GM21717 (cell line): ENCODE measurements around the gene LANCL2.
"Not testable (repeated sequence)": the region's sequence is repeated elsewhere in the genome, so short reads cannot be mapped to it uniquely, and the experiment has no call there.

Experiments used
- ATAC-seq: cut with Tn5 transposase; IDR thresholded peaks from one replicate; pipeline ENCODE4 v1.9.1; 2021; ENCODE audit warnings: mild to moderate bottlenecking, moderate library complexity; ENCODE audit not compliant: unreplicated experiment

LANCL2 gene

GRCh38 chr7:55469271-55469681, 104.1 kb downstream of the LANCL2 start:
- ATAC-seq: no peak

- ATAC-seq: no peak
Observed at GRCh38 chr7:55469721-55470120, 104.6 kb downstream of the LANCL2 start.

- no peak for ATAC-seq
Observed at GRCh38 chr7:55470261-55470660, 105.1 kb downstream of the LANCL2 start.

- not testable (repeated sequence) for ATAC-seq
Observed at GRCh38 chr7:55471594-55471993, 106.5 kb downstream of the LANCL2 start.

- ATAC-seq: not testable (repeated sequence)
Observed at GRCh38 chr7:55472406-55472805, 107.3 kb downstream of the LANCL2 start.

- no peak for ATAC-seq
Observed at GRCh38 chr7:55472928-55473725, 108.0 kb downstream of the LANCL2 start.

- no peak for ATAC-seq
Observed at GRCh38 chr7:55473932-55474331, 108.8 kb downstream of the LANCL2 start.

GRCh38 chr7:55474944-55475854, 110.1 kb downstream of the LANCL2 start:
- ATAC-seq: no peak

GRCh38 chr7:55475855-55476803, 111.0 kb downstream of the LANCL2 start:
- no peak for ATAC-seq

- no peak for ATAC-seq
Observed at GRCh38 chr7:55476852-55477780, 112.0 kb downstream of the LANCL2 start.

GRCh38 chr7:55477781-55478374, 112.7 kb downstream of the LANCL2 start:
- ATAC-seq: no peak

- no peak for ATAC-seq
Observed at GRCh38 chr7:55478700-55479099, 113.6 kb downstream of the LANCL2 start.

GRCh38 chr7:55481155-55481554, 116.0 kb downstream of the LANCL2 start:
- no peak for ATAC-seq

GRCh38 chr7:55483046-55483445, 117.9 kb downstream of the LANCL2 start:
- ATAC-seq: no peak
